Upper lobe of left lung (tissue), 4 donors: ENCODE measurements around the gene HAPLN1.

ENCODE experiments used
- POLR2A ChIP-seq, 4 donors: fragments of 450-650 bp; IDR thresholded peaks; one replicate each; pipeline ENCODE4 v1.5.1; 2016 to 2017; ENCODE audit warnings: antibody characterized with exemption in 4 of 4, mild to moderate bottlenecking in 2 of 4
- POLR2AphosphoS5 ChIP-seq, 2 donors: sonication (generic); formaldehyde crosslinking; IDR thresholded peaks; one replicate each; pipeline ENCODE4 v1.5.1; 2017; ENCODE audit warnings: antibody characterized with exemption in 2 of 2
- TF ChIP-seq, protein P1 (sequence below), 6 experiments: fragments of 450-650 bp in 4 of 6; fragments of 200-600 bp in 2 of 6; sonication (generic) in 2 of 6; IDR thresholded peaks; one replicate each; pipeline ENCODE4 v1.5.1; 2016 to 2019; ENCODE audit warnings: antibody characterized with exemption in 6 of 6

DNA sequence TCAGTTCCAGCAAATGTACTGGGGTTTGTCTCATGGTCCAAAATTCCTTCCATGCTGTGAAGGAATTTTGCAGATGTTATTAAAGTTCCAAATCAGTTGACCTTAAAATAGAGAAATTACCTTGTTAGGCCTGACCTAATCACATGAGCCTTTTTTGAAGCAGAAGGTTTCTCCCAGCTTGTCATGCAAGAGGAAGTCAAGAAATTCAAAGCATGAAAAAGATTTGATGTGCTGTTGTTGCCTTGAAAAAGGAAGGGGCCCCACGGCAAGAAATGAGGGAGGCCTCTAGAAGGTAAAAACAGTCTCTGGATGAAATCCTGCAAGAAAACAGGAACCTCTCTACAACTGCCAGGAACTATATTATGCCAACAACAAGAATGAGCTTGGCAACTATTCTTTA is 24.2 kb upstream of the HAPLN1 start:
- TF ChIP-seq POLR2A (IDR thresholded peaks at IDR 0.05) (no peak), POLR2AphosphoS5 (IDR thresholded peaks at IDR 0.05) (no peak)
- TF ChIP-seq, protein P1, sequence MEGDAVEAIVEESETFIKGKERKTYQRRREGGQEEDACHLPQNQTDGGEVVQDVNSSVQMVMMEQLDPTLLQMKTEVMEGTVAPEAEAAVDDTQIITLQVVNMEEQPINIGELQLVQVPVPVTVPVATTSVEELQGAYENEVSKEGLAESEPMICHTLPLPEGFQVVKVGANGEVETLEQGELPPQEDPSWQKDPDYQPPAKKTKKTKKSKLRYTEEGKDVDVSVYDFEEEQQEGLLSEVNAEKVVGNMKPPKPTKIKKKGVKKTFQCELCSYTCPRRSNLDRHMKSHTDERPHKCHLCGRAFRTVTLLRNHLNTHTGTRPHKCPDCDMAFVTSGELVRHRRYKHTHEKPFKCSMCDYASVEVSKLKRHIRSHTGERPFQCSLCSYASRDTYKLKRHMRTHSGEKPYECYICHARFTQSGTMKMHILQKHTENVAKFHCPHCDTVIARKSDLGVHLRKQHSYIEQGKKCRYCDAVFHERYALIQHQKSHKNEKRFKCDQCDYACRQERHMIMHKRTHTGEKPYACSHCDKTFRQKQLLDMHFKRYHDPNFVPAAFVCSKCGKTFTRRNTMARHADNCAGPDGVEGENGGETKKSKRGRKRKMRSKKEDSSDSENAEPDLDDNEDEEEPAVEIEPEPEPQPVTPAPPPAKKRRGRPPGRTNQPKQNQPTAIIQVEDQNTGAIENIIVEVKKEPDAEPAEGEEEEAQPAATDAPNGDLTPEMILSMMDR (IDR thresholded peaks at IDR 0.05): no peak
